HepG2 (cell line): ENCODE results near the gene ARG2. TPM values are rescaled to one million over a fixed set of nuclear protein-coding genes. Genes with fewer than 3 reads are reported as not detected.

Source experiments
- DDIT3 ChIP-seq: sonication (generic); formaldehyde crosslinking; IDR thresholded peaks from 2 replicates; pipeline ENCODE4 v1.4.0; 2020; ENCODE audit warnings: mild to moderate bottlenecking, missing genetic modification reagents
- ERF ChIP-seq: IDR thresholded peaks from 2 replicates; pipeline ENCODE4 v1.6.1; 2018; ENCODE audit warnings: missing biosample characterization, missing genetic modification reagents
- GABPA ChIP-seq, 2 experiments: IDR thresholded peaks; 2 replicates each; pipeline ENCODE4 v1.6.1; 2011 to 2016; ENCODE audit warnings: low read depth in 2 of 2, low read length in 1 of 2, missing biosample characterization in 1 of 2, missing genetic modification characterization in 1 of 2
- KDM3A ChIP-seq: IDR thresholded peaks from 2 replicates; pipeline ENCODE4 v1.6.1; 2018; ENCODE audit warnings: low read depth, missing compliant biosample characterization
- MEIS2 ChIP-seq: sonication (generic); formaldehyde crosslinking; IDR thresholded peaks from 2 replicates; pipeline ENCODE4 v1.9.0; 2021; ENCODE audit warnings: mild to moderate bottlenecking, missing genetic modification reagents
- NFATC3 ChIP-seq: sonication (generic); formaldehyde crosslinking; IDR thresholded peaks from 2 replicates; pipeline ENCODE4 v1.5.1; 2020; ENCODE audit warnings: mild to moderate bottlenecking, missing genetic modification reagents
- RBM22 ChIP-seq: fragments of 200-400 bp; formaldehyde crosslinking; optimal IDR thresholded peaks from 2 replicates; pipeline ENCODE3; 2017; ENCODE audit warnings: mild to moderate bottlenecking, low read length, moderate library complexity
- RFX1 ChIP-seq: fragments of 450-650 bp; IDR thresholded peaks from 2 replicates; pipeline ENCODE4 v1.6.1; 2017
- SMYD3 ChIP-seq: sonication (generic); formaldehyde crosslinking; IDR thresholded peaks from 2 replicates; pipeline ENCODE4 v1.8.1; 2023; ENCODE audit warnings: mild to moderate bottlenecking, missing genetic modification reagents
- TCF7L2 ChIP-seq: IDR thresholded peaks from 2 replicates; pipeline ENCODE4 v1.6.1; 2011; ENCODE audit warnings: mild to moderate bottlenecking, low read depth, low read length, moderate library complexity
- ZNF451 ChIP-seq: sonication (generic); formaldehyde crosslinking; IDR thresholded peaks from 2 replicates; pipeline ENCODE4 v1.5.0; 2020; ENCODE audit warnings: mild to moderate bottlenecking, missing genetic modification reagents
- ZNF710 ChIP-seq: sonication (generic); formaldehyde crosslinking; IDR thresholded peaks from 2 replicates; pipeline ENCODE4 v1.5.0; 2020; ENCODE audit warnings: mild to moderate bottlenecking, missing genetic modification reagents, borderline replicate concordance
- polyA plus RNA-seq, 8 experiments: library from polyadenylated mRNA; depleted of rRNA in 3 of 8; stranded (reverse) in 7 of 8; unstranded in 1 of 8; fragments of >200 nt; fragmentation: Illumina TruSeq in 4 of 8; extraction: Trizol in 4 of 8; gene quantifications; 2 replicates each; pipeline versions ENCODE4 v1.2.1 to v1.2.3, GENCODE V29; 2011 to 2016; ENCODE audit warnings: low read depth in 4 of 8, missing spikeins in 1 of 8, mixed read lengths in 1 of 8; ENCODE audit not compliant: insufficient read depth in 1 of 8
- total RNA-seq, 5 experiments: library from RNA; depleted of rRNA; stranded (reverse); fragments of >200 nt; fragmentation: Illumina TruSeq; extraction: Trizol; gene quantifications; 2 replicates each; pipeline ENCODE4 v1.2.3, GENCODE V29; 2016; ENCODE audit warnings: low read depth in 1 of 5
- TF ChIP-seq, protein P1 (sequence below): sonication (generic); formaldehyde crosslinking; IDR thresholded peaks from 2 replicates; pipeline ENCODE4 v1.5.1; 2020; ENCODE audit warnings: mild to moderate bottlenecking, missing genetic modification reagents, moderate library complexity
- TF ChIP-seq, protein P2 (sequence below): sonication (generic); formaldehyde crosslinking; IDR thresholded peaks from 2 replicates; pipeline ENCODE4 v1.5.0; 2020; ENCODE audit warnings: mild to moderate bottlenecking, missing genetic modification reagents
- TF ChIP-seq, protein P3 (sequence below): sonication (generic); formaldehyde crosslinking; IDR thresholded peaks from 2 replicates; pipeline ENCODE4 v1.9.0; 2021; ENCODE audit warnings: missing genetic modification reagents, borderline replicate concordance
- TF ChIP-seq, protein P4 (sequence below): sonication (generic); formaldehyde crosslinking; IDR thresholded peaks from 2 replicates; pipeline ENCODE4 v1.4.0; 2020; ENCODE audit warnings: missing genetic modification reagents, mild to moderate bottlenecking, borderline replicate concordance

ARG2 gene
- total and polyA plus RNA-seq, 2 of the 13 experiments (the other 11 are each of a cell fraction or from before 2014, with no cell fraction given): 37.5 to 73.6 TPM

GRCh38 chr14:67599698-67600561, 19.8 kb upstream of the ARG2 start, which contains the start of gene PIGH (continued):
- TF ChIP-seq, protein P1, sequence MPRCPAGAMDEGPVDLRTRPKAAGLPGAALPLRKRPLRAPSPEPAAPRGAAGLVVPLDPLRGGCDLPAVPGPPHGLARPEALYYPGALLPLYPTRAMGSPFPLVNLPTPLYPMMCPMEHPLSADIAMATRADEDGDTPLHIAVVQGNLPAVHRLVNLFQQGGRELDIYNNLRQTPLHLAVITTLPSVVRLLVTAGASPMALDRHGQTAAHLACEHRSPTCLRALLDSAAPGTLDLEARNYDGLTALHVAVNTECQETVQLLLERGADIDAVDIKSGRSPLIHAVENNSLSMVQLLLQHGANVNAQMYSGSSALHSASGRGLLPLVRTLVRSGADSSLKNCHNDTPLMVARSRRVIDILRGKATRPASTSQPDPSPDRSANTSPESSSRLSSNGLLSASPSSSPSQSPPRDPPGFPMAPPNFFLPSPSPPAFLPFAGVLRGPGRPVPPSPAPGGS: no peak; the same call in none of the 2 replicates
- 0 out of 2 replicates have a peak, but pooled peaks have one; percentile 37 for TF ChIP-seq KDM3A (CRISPR knock-in tag)
- TF ChIP-seq SMYD3 (CRISPR knock-in tag): no peak
- no peak for TF ChIP-seq RFX1
- TF ChIP-seq, protein P2, sequence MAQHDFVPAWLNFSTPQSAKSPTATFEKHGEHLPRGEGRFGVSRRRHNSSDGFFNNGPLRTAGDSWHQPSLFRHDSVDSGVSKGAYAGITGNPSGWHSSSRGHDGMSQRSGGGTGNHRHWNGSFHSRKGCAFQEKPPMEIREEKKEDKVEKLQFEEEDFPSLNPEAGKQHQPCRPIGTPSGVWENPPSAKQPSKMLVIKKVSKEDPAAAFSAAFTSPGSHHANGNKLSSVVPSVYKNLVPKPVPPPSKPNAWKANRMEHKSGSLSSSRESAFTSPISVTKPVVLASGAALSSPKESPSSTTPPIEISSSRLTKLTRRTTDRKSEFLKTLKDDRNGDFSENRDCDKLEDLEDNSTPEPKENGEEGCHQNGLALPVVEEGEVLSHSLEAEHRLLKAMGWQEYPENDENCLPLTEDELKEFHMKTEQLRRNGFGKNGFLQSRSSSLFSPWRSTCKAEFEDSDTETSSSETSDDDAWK (CRISPR knock-in tag): no peak
- no peak for TF ChIP-seq RBM22
- peak; percentile 75 for TF ChIP-seq ERF (CRISPR knock-in tag)
- no peak for TF ChIP-seq ZNF451 (CRISPR knock-in tag)
- no peak for TF ChIP-seq TCF7L2
- TF ChIP-seq ZNF710: 0 out of 2 replicates have a peak, but pooled peaks have one; percentile 33
- TF ChIP-seq DDIT3 (CRISPR knock-in tag): no peak
- peak; percentile 73; the same call in 1 of the 2 replicates for TF ChIP-seq NFATC3
- TF ChIP-seq, protein P3, sequence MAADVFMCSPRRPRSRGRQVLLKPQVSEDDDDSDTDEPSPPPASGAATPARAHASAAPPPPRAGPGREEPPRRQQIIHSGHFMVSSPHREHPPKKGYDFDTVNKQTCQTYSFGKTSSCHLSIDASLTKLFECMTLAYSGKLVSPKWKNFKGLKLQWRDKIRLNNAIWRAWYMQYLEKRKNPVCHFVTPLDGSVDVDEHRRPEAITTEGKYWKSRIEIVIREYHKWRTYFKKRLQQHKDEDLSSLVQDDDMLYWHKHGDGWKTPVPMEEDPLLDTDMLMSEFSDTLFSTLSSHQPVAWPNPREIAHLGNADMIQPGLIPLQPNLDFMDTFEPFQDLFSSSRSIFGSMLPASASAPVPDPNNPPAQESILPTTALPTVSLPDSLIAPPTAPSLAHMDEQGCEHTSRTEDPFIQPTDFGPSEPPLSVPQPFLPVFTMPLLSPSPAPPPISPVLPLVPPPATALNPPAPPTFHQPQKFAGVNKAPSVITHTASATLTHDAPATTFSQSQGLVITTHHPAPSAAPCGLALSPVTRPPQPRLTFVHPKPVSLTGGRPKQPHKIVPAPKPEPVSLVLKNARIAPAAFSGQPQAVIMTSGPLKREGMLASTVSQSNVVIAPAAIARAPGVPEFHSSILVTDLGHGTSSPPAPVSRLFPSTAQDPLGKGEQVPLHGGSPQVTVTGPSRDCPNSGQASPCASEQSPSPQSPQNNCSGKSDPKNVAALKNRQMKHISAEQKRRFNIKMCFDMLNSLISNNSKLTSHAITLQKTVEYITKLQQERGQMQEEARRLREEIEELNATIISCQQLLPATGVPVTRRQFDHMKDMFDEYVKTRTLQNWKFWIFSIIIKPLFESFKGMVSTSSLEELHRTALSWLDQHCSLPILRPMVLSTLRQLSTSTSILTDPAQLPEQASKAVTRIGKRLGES: no peak
- peak; percentile 65 for TF ChIP-seq MEIS2
- peak; percentile 65 for TF ChIP-seq GABPA (IDR thresholded peaks at IDR 0.05; ENCODE audit: low read depth, low read length)
- peak; percentile 73 for TF ChIP-seq GABPA (CRISPR knock-in tag; IDR thresholded peaks at IDR 0.05; ENCODE audit: low read depth)
- TF ChIP-seq, protein P4, sequence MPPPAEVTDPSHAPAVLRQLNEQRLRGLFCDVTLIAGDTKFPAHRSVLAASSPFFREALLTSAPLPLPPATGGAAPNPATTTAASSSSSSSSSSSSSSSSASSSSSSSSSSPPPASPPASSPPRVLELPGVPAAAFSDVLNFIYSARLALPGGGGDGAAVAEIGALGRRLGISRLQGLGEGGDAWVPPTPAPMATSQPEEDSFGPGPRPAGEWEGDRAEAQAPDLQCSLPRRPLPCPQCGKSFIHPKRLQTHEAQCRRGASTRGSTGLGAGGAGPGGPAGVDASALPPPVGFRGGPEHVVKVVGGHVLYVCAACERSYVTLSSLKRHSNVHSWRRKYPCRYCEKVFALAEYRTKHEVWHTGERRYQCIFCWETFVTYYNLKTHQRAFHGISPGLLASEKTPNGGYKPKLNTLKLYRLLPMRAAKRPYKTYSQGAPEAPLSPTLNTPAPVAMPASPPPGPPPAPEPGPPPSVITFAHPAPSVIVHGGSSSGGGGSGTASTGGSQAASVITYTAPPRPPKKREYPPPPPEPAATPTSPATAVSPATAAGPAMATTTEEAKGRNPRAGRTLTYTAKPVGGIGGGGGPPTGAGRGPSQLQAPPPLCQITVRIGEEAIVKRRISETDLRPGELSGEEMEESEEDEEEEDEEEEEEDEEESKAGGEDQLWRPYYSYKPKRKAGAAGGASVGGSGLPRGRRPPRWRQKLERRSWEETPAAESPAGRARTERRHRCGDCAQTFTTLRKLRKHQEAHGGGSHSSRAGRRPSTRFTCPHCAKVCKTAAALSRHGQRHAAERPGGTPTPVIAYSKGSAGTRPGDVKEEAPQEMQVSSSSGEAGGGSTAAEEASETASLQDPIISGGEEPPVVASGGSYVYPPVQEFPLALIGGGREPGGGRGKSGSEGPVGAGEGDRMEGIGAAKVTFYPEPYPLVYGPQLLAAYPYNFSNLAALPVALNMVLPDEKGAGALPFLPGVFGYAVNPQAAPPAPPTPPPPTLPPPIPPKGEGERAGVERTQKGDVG (CRISPR knock-in tag): peak; percentile 50
